Occipital lobe (tissue), 2 donors: Measurements from ENCODE around the gene PDIA2. TPM values are rescaled to one million over a fixed set of nuclear protein-coding genes. Genes with fewer than 3 reads are reported as not detected.
"Not testable (repeated sequence)": the region's sequence is repeated elsewhere in the genome, so short reads cannot be mapped to it uniquely, and the experiment has no call there.

ENCODE experiments used
- DNase-seq: peaks from one replicate; lab custom pipeline; 2025; lab: John Stamatoyannopoulos, UW
- total RNA-seq: library from RNA; depleted of rRNA; stranded (reverse); fragments of >200 nt; gene quantifications from one replicate; pipeline ENCODE4 v1.2.3, GENCODE V29; 2014

Gene PDIA2
- total RNA-seq, 1 donor from 2014 or later: 6.4 TPM

GRCh38 chr16:325375-326145 is 42.6 kb downstream of the PDIA2 start:
- no peak for DNase-seq

GRCh38 chr16:330741-331140 is 47.8 kb downstream of the PDIA2 start:
- no peak for DNase-seq

- not testable (repeated sequence) for DNase-seq
Measured at GRCh38 chr16:331181-331814, 48.3 kb downstream of the PDIA2 start.

- no peak for DNase-seq
Measured at GRCh38 chr16:333406-334094, 50.6 kb downstream of the PDIA2 start.

GRCh38 chr16:334164-334832 is 51.3 kb downstream of the PDIA2 start:
- not testable (repeated sequence) for DNase-seq

GRCh38 chr16:334861-335632 is 52.1 kb downstream of the PDIA2 start:
- not testable (repeated sequence) for DNase-seq

- DNase-seq: no peak
Measured at GRCh38 chr16:336269-336668, 53.3 kb downstream of the PDIA2 start.

Other genes with a start within 250 kb of the PDIA2 start
- 2.8 TPM for gene POLR3K, start 229.6 kb upstream of the PDIA2 start, total RNA-seq
- gene SNRNP25, start 229.3 kb upstream of the PDIA2 start, total RNA-seq: 11.4 TPM
- gene RHBDF1, start 210.5 kb upstream of the PDIA2 start, total RNA-seq: 3.0 TPM
- gene MPG, start 204.9 kb upstream of the PDIA2 start, total RNA-seq: 50.7 TPM
- 6.1 TPM for gene NPRL3, start 144.5 kb upstream of the PDIA2 start, total RNA-seq
- gene HBZ, start 130.5 kb upstream of the PDIA2 start, total RNA-seq: 0.31 TPM
- 15.0 TPM for gene HBM, start 117.2 kb upstream of the PDIA2 start, total RNA-seq
- gene HBA2, start 110.3 kb upstream of the PDIA2 start, total RNA-seq: 614 TPM
- 270 TPM for gene HBA1, start 106.5 kb upstream of the PDIA2 start, total RNA-seq
- gene HBQ1, start 102.7 kb upstream of the PDIA2 start, total RNA-seq: 5.3 TPM
- gene LUC7L, start 53.7 kb upstream of the PDIA2 start, total RNA-seq: 76.4 TPM
- 20.7 TPM for gene FAM234A, start 48.3 kb upstream of the PDIA2 start, total RNA-seq
- gene RGS11, start 7.2 kb upstream of the PDIA2 start, total RNA-seq: 2.8 TPM
- 35.9 TPM for gene ARHGDIG, start 2.6 kb upstream of the PDIA2 start, total RNA-seq
- gene AXIN1, start 69.6 kb downstream of the PDIA2 start, total RNA-seq: 18.7 TPM
- gene MRPL28, start 87.4 kb downstream of the PDIA2 start, total RNA-seq: 28.1 TPM
- 14.3 TPM for gene PGAP6, start 98.8 kb downstream of the PDIA2 start, total RNA-seq
- gene NME4, start 114.0 kb downstream of the PDIA2 start, total RNA-seq: 15.4 TPM
- gene DECR2, start 118.7 kb downstream of the PDIA2 start, total RNA-seq: 7.6 TPM
- gene RAB11FIP3, start 142.5 kb downstream of the PDIA2 start, total RNA-seq: 25.6 TPM
- 10.3 TPM for gene CAPN15, start 244.5 kb downstream of the PDIA2 start, total RNA-seq